HCT116 (cell line): ENCODE results near the gene AHCTF1. TPM values are rescaled to one million over a fixed set of nuclear protein-coding genes. Genes with fewer than 3 reads are reported as not detected.
"Not testable (repeated sequence)": the region's sequence is repeated elsewhere in the genome, so short reads cannot be mapped to it uniquely, and the experiment has no call there.

ENCODE experiments used
- ATAC-seq: fragments of 200-7000 bp; cut with Tn5 transposase; 2 replicates; pipeline ENCODE4 v1.9.1; 2020; ENCODE audit warnings: mild to moderate bottlenecking, moderate library complexity
- BruUV-seq: library from RNA; stranded (reverse); fragments of 400-500 nt; replicated peaks from 2 replicates; lab custom pipeline; 2021; lab: Mats Ljungman, UMichigan
- CTCF ChIA-PET: fragments of 300-600 bp; sonication (Branson Sonifier 250); formaldehyde crosslinking; loops from one replicate; lab custom pipeline; 2021; ENCODE audit warnings: antibody characterized with exemption; lab: Charles Lee
- POLR2A ChIA-PET: fragments of 300-600, 350-600 bp; sonication (Branson Sonifier 250); formaldehyde crosslinking; loops from one replicate; lab custom pipeline; 2021; ENCODE audit warnings: antibody characterized with exemption; lab: Charles Lee
- RAD21 ChIA-PET, 2 experiments: fragments of 300-600 bp; sonication (Branson Sonifier 250); formaldehyde crosslinking; loops; one replicate each; lab custom pipeline; 2023; ENCODE audit warnings: low total read pairs in 2 of 2; ENCODE audit not compliant: uncharacterized antibody in 2 of 2, unreplicated experiment in 2 of 2, low non-redundant PET in 1 of 2; lab: Charles Lee
- DNase-seq: peaks from one replicate; pipeline ENCODE4 v3.0.0-alpha.2; 2010; ENCODE audit warnings: low read depth, low spot score
- H2AFZ ChIP-seq: fragments of 200-600 bp; shearing (Covaris generic), sonication (generic); 2 replicates; pipeline ENCODE4 v1.6.1; 2017; ENCODE audit warnings: low read depth, mixed run types, mixed read lengths, antibody characterized with exemption, low read length; ENCODE audit not compliant: poor library complexity, severe bottlenecking
- H3K27ac ChIP-seq: 2 replicates; pipeline ENCODE4 v1.5.1; 2012; ENCODE audit warnings: low read depth, low read length
- H3K27me3 ChIP-seq: fragments of 200-600 bp; sonication (generic); 2 replicates; pipeline ENCODE4 v1.6.1; 2016; ENCODE audit warnings: mixed run types, low read length, mixed read lengths; ENCODE audit not compliant: insufficient read depth
- H3K36me3 ChIP-seq, 2 experiments: fragments of 200-500 bp in 1 of 2; fragments of 200-600 bp in 1 of 2; sonication (Bioruptor generic) in 1 of 2; sonication (generic) in 1 of 2; 2 replicates each; pipeline versions ENCODE4 v1.5.1 to v1.6.1; 2014 to 2016; ENCODE audit warnings: low read length in 2 of 2, inconsistent platforms in 1 of 2, mixed read lengths in 1 of 2, mixed run types in 1 of 2; ENCODE audit not compliant: insufficient read depth in 2 of 2, control insufficient read depth in 1 of 2
- H3K4me1 ChIP-seq, 2 experiments: fragments of 200-600 bp in 1 of 2; sonication (generic) in 1 of 2; 2 replicates each; pipeline versions ENCODE4 v1.5.1 to v1.6.1; 2012 to 2017; ENCODE audit warnings: low read length in 2 of 2, inconsistent platforms in 1 of 2, mild to moderate bottlenecking in 1 of 2, mixed read lengths in 1 of 2, mixed run types in 1 of 2, moderate library complexity in 1 of 2; ENCODE audit not compliant: insufficient read depth in 2 of 2, control insufficient read depth in 1 of 2
- H3K4me2 ChIP-seq: fragments of 200-600 bp; sonication (generic); 2 replicates; pipeline ENCODE4 v1.6.1; 2017; ENCODE audit warnings: mixed run types, low read length, mixed read lengths
- H3K4me3 ChIP-seq, 2 experiments: fragments of 200-600 bp in 1 of 2; sonication (generic) in 1 of 2; replicated peaks in 1 of 2; 2 replicates each; pipeline ENCODE4 v1.5.1; 2011 to 2016; ENCODE audit warnings: low read length in 2 of 2, control low read depth in 1 of 2, low read depth in 1 of 2, mild to moderate bottlenecking in 1 of 2, mixed read lengths in 1 of 2, mixed run types in 1 of 2
- H3K79me2 ChIP-seq: fragments of 200-600 bp; sonication (generic); 2 replicates; pipeline ENCODE4 v1.6.1; 2017; ENCODE audit warnings: mild to moderate bottlenecking, mixed run types, low read length, moderate library complexity, mixed read lengths; ENCODE audit not compliant: insufficient read depth
- H3K9ac ChIP-seq: fragments of 200-600 bp; sonication (generic); 2 replicates; pipeline ENCODE4 v1.6.1; 2016; ENCODE audit warnings: low read length, mixed read lengths
- H3K9me2 ChIP-seq: fragments of 200-600 bp; sonication (generic), shearing (Covaris generic); 2 replicates; pipeline ENCODE4 v1.6.1; 2017; ENCODE audit warnings: mixed run types, mild to moderate bottlenecking, moderate library complexity; ENCODE audit not compliant: insufficient read depth
- H3K9me3 ChIP-seq, 2 experiments: fragments of 200-500 bp in 1 of 2; fragments of 200-600 bp in 1 of 2; sonication (Bioruptor generic) in 1 of 2; sonication (generic) in 1 of 2; 2 replicates each; pipeline ENCODE4 v1.6.1; 2014 to 2017; ENCODE audit warnings: low read length in 2 of 2, mixed read lengths in 2 of 2, inconsistent platforms in 1 of 2, low read depth in 1 of 2, mild to moderate bottlenecking in 1 of 2, mixed run types in 1 of 2, moderate library complexity in 1 of 2; ENCODE audit not compliant: control insufficient read depth in 1 of 2, insufficient read depth in 1 of 2
- H4K20me1 ChIP-seq: fragments of 200-600 bp; sonication (generic), shearing (Covaris generic); 2 replicates; pipeline ENCODE4 v1.6.1; 2017; ENCODE audit warnings: mixed run types, mild to moderate bottlenecking, moderate library complexity; ENCODE audit not compliant: insufficient read depth
- CBX3 ChIP-seq: IDR thresholded peaks from 2 replicates; pipeline ENCODE4 v1.6.1; 2012; ENCODE audit warnings: low read depth
- CEBPB ChIP-seq: IDR thresholded peaks from 2 replicates; pipeline ENCODE4 v1.6.1; 2012; ENCODE audit warnings: low read depth
- CTCF ChIP-seq, 3 experiments: fragments of 200-600 bp in 1 of 3; sonication (generic) in 1 of 3; IDR thresholded peaks in 2 of 3; conservative IDR thresholded peaks in 1 of 3; 2 replicates each; pipeline ENCODE4 v1.5.1; 2012 to 2017; ENCODE audit warnings: low read depth in 2 of 3, low read length in 2 of 3, antibody characterized with exemption in 1 of 3, borderline replicate concordance in 1 of 3, control low read depth in 1 of 3, mild to moderate bottlenecking in 1 of 3, mixed read lengths in 1 of 3, mixed run types in 1 of 3, moderate library complexity in 1 of 3; ENCODE audit not compliant: insufficient read depth in 1 of 3
- EGR1 ChIP-seq: IDR thresholded peaks from 2 replicates; pipeline ENCODE4 v1.6.1; 2012; ENCODE audit warnings: low read depth
- ELF1 ChIP-seq: IDR thresholded peaks from 2 replicates; pipeline ENCODE4 v1.6.1; 2012; ENCODE audit warnings: low read depth, borderline replicate concordance
- EZH2 ChIP-seq: fragments of 200-600 bp; sonication (generic); IDR thresholded peaks from 2 replicates; pipeline ENCODE4 v1.6.1; 2017; ENCODE audit warnings: antibody characterized with exemption, mixed run types
- FOSL1 ChIP-seq: IDR thresholded peaks from 2 replicates; pipeline ENCODE4 v1.6.1; 2012; ENCODE audit warnings: low read depth
- JUND ChIP-seq: IDR thresholded peaks from 2 replicates; pipeline ENCODE4 v1.6.1; 2012
- REST ChIP-seq: IDR thresholded peaks from 2 replicates; pipeline ENCODE4 v1.6.1; 2012; ENCODE audit warnings: low read depth
- SIN3A ChIP-seq: IDR thresholded peaks from 2 replicates; pipeline ENCODE4 v1.6.1; 2012; ENCODE audit warnings: low read depth
- YY1 ChIP-seq: IDR thresholded peaks from 2 replicates; pipeline ENCODE4 v1.6.1; 2011; ENCODE audit warnings: low read length, low read depth, moderate library complexity, mild to moderate bottlenecking; ENCODE audit not compliant: insufficient replicate concordance; ENCODE audit errors: extremely low read depth
- ZFX ChIP-seq: fragments of 450-650 bp; IDR thresholded peaks from 2 replicates; pipeline ENCODE4 v1.6.1; 2017
- intact Hi-C: fragments of 100-400 bp; cut with micrococcal nuclease; formaldehyde crosslinking; loops from 2 replicates; pipeline ENCODE4 v1.10.0; 2022
- total RNA-seq: library from RNA; stranded (reverse); gene quantifications from one replicate; pipeline ENCODE4 v1.2.1, GENCODE V29; 2021; ENCODE audit not compliant: unreplicated experiment

Gene AHCTF1
- total RNA-seq, 1 experiment from 2014 or later: 56.2 TPM

GRCh38 chr1:246822154-246822553 is 109.6 kb downstream of the AHCTF1 start:
- not testable (repeated sequence) for ATAC-seq

GRCh38 chr1:246820666-246821065 is 111.1 kb downstream of the AHCTF1 start:
- Histone ChIP-seq H3K4me2 (no peak overlapping the region), H3K4me3 (no peak overlapping the region), H3K9ac (no peak overlapping the region), H3K9me2 (no peaks in the 10 kb centered on the region), H3K79me2 (no peaks in the 10 kb centered on the region), H3K27me3 (no peaks in the 10 kb centered on the region), H3K4me1 (no peaks in the 10 kb centered on the region), H2AFZ (no peak overlapping the region), H3K9me3 (no peaks in the 10 kb centered on the region), H3K27ac (no peak overlapping the region), H3K36me3 (no peaks in the 10 kb centered on the region), H4K20me1 (no peaks in the 10 kb centered on the region)
- RAD21 ChIA-PET: no interaction called here
- no TSS peak for BruUV-seq
- POLR2A ChIA-PET: no interaction called here
- intact Hi-C loops: no loop called here
- CTCF ChIA-PET: no interaction called here
- ATAC-seq: no peak
- DNase-seq: no peak
- TF ChIP-seq CBX3: no peak
- TF ChIP-seq FOSL1: no peak
- no peak for TF ChIP-seq EGR1
- no peak for TF ChIP-seq YY1
- no peak for TF ChIP-seq CTCF (IDR thresholded peaks at IDR 0.05 in 2 of 3, conservative IDR thresholded peaks at IDR 0.05 in 1 of 3; ENCODE audit: borderline replicate concordance in 1 of 3, insufficient read depth in 1 of 3, low read depth in 2 of 3, low read length in 2 of 3)
- no peak for TF ChIP-seq ZFX
- TF ChIP-seq ELF1: no peak
- TF ChIP-seq SIN3A: no peak
- TF ChIP-seq REST: no peak
- no peak for TF ChIP-seq JUND
- no peak for TF ChIP-seq EZH2
- no peak for TF ChIP-seq CEBPB

More at GRCh38 chr1:246822154-246822553, 109.6 kb downstream of the AHCTF1 start:
- H3K9me2 ChIP-seq, H3K9ac ChIP-seq, H3K36me3 ChIP-seq, DNase-seq, POLR2A ChIA-PET, H3K4me3 ChIP-seq, RAD21 ChIA-PET, H3K9me3 ChIP-seq, H3K4me2 ChIP-seq, CTCF ChIA-PET, H3K4me1 ChIP-seq, H2AFZ ChIP-seq, H3K27me3 ChIP-seq, H3K27ac ChIP-seq, BruUV-seq, H4K20me1 ChIP-seq, intact Hi-C loops, H3K79me2 ChIP-seq: not testable (repeated sequence)
